Measurements from ENCODE around the gene GLIPR1L2.
"Not testable (repeated sequence)": the region's sequence is repeated elsewhere in the genome, so short reads cannot be mapped to it uniquely, and the experiment has no call there.

The GLIPR1L2 gene

GRCh38 chr12:75390899-75391538 is at the start of gene GLIPR1L2:
GLIPR1L2 (plus strand) TSS chr12:75391089; CDS start chr12:75391117, 28 bp downstream.
- peak; percentile 91 for DNase-seq

GRCh38 chr12:75341873-75342272 is 49.0 kb upstream of the GLIPR1L2 start:
- DNase-seq: no peak

- DNase-seq: no peak
These were observed 45.4 kb upstream of the GLIPR1L2 start for GRCh38 chr12:75345531-75345930.

- not testable (repeated sequence) for DNase-seq
These were observed 44.7 kb upstream of the GLIPR1L2 start for GRCh38 chr12:75346215-75346614.

GRCh38 chr12:75349946-75350345 is 40.9 kb upstream of the GLIPR1L2 start:
- DNase-seq: no peak

GRCh38 chr12:75350413-75350812 is 40.5 kb upstream of the GLIPR1L2 start:
- DNase-seq: no peak

- DNase-seq: no peak
These were observed 36.9 kb upstream of the GLIPR1L2 start for GRCh38 chr12:75354011-75354410.

- no peak for DNase-seq
These were observed 30.0 kb upstream of the GLIPR1L2 start for GRCh38 chr12:75360920-75361319.

GRCh38 chr12:75361408-75361807 is 29.5 kb upstream of the GLIPR1L2 start:
- DNase-seq: no peak

- DNase-seq: no peak
These were observed 26.0 kb upstream of the GLIPR1L2 start for GRCh38 chr12:75364919-75365318.

GRCh38 chr12:75366629-75367028 is 24.3 kb upstream of the GLIPR1L2 start:
- DNase-seq: no peak

- DNase-seq: no peak
These were observed 15.9 kb upstream of the GLIPR1L2 start for GRCh38 chr12:75374971-75375370.

GRCh38 chr12:75378354-75378753 is 12.5 kb upstream of the GLIPR1L2 start:
- no peak for DNase-seq

- no peak for DNase-seq
These were observed 1.8 kb upstream of the GLIPR1L2 start for GRCh38 chr12:75389061-75389460.

- DNase-seq: no peak
These were observed 1.2 kb upstream of the GLIPR1L2 start for GRCh38 chr12:75389706-75390105.

GRCh38 chr12:75390156-75390898 is 562 bp upstream of the GLIPR1L2 start:
- DNase-seq: no peak

GRCh38 chr12:75404231-75404630 is 13.3 kb downstream of the GLIPR1L2 start:
- DNase-seq: no peak

- DNase-seq: no peak
These were observed 16.8 kb downstream of the GLIPR1L2 start for GRCh38 chr12:75407683-75408082.

GRCh38 chr12:75409830-75410229 is 18.9 kb downstream of the GLIPR1L2 start:
- DNase-seq: no peak

- no peak for DNase-seq
These were observed 23.8 kb downstream of the GLIPR1L2 start for GRCh38 chr12:75414671-75415070.

- DNase-seq: no peak
These were observed 29.0 kb downstream of the GLIPR1L2 start for GRCh38 chr12:75419841-75420240.

GRCh38 chr12:75427491-75427890 is 36.6 kb downstream of the GLIPR1L2 start:
- DNase-seq: no peak

GRCh38 chr12:75428767-75429166 is 37.9 kb downstream of the GLIPR1L2 start:
- no peak for DNase-seq

- no peak for DNase-seq
These were observed 42.0 kb downstream of the GLIPR1L2 start for GRCh38 chr12:75432924-75433323.

GRCh38 chr12:75437564-75437963 is 46.7 kb downstream of the GLIPR1L2 start:
- DNase-seq: no peak
